ENCODE data around the gene CORO7.

DNA sequence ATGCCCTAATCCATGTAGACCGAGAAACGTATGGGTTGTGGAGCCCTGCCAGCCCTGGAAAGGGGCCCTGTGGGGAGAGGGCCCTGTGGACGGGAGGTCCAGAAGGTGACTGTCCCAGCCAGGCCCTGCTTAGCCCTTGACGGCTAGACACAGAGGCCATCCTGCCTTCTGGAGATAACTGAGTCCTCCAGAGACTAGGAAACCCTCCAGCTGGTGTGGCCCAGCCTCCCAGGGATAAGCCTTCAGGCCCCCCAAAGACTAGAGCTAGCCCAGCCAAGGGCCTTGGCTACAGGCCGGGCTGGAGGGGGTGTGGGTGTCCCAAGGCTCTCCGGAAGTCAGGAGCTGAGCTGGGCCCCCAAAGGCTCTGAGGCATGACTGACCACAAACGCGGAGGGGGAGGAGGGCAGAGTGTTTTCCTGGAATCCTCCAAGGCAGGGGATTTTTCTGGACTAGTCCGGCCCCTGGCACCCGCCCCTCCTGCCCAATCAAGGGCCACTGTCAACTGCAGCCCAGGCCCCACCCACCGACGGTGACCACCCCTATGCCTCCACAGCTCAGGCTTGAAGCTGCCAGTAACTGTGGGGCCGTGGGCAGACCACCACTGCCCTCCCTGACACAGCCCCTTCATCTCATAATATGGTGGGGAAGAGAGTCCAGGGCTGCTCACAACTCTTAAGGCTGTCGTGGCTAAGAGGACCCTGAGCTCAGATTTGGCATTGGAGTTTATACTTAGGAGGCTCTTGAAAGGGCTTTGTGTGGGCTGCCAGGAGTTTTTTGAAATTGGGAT, 45.6 kb downstream of the CORO7 start:
- TF ChIP-seq, protein P1, sequence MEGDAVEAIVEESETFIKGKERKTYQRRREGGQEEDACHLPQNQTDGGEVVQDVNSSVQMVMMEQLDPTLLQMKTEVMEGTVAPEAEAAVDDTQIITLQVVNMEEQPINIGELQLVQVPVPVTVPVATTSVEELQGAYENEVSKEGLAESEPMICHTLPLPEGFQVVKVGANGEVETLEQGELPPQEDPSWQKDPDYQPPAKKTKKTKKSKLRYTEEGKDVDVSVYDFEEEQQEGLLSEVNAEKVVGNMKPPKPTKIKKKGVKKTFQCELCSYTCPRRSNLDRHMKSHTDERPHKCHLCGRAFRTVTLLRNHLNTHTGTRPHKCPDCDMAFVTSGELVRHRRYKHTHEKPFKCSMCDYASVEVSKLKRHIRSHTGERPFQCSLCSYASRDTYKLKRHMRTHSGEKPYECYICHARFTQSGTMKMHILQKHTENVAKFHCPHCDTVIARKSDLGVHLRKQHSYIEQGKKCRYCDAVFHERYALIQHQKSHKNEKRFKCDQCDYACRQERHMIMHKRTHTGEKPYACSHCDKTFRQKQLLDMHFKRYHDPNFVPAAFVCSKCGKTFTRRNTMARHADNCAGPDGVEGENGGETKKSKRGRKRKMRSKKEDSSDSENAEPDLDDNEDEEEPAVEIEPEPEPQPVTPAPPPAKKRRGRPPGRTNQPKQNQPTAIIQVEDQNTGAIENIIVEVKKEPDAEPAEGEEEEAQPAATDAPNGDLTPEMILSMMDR (conservative IDR thresholded peaks at IDR 0.05; ENCODE audit: low read depth, low read length) = no peak
- no peak for TF ChIP-seq EZH2phosphoT487 (IDR thresholded peaks at IDR 0.05; ENCODE audit: borderline replicate concordance, low read length)
- no peak for TF ChIP-seq EZH2 (IDR thresholded peaks at IDR 0.05; ENCODE audit: low read length, unreplicated experiment)
